Fibroblast of lung (primary cell): ENCODE results near the gene WDR37.

Experiments used
- CTCF ChIP-seq, 2 donors: IDR thresholded peaks in 1 of 2; conservative IDR thresholded peaks in 1 of 2; 1 replicate in 1 of 2; 2 replicates in 1 of 2; pipeline ENCODE4 v1.5.1; 2011 to 2012; ENCODE audit warnings: low read length in 2 of 2, control low read depth in 1 of 2, inconsistent platforms in 1 of 2, low read depth in 1 of 2, mild to moderate bottlenecking in 1 of 2
- EZH2 ChIP-seq: IDR thresholded peaks from 2 replicates; pipeline ENCODE4 v1.5.1; 2012; ENCODE audit warnings: low read length, control low read depth, mild to moderate bottlenecking; ENCODE audit errors: missing control alignments

DNA sequence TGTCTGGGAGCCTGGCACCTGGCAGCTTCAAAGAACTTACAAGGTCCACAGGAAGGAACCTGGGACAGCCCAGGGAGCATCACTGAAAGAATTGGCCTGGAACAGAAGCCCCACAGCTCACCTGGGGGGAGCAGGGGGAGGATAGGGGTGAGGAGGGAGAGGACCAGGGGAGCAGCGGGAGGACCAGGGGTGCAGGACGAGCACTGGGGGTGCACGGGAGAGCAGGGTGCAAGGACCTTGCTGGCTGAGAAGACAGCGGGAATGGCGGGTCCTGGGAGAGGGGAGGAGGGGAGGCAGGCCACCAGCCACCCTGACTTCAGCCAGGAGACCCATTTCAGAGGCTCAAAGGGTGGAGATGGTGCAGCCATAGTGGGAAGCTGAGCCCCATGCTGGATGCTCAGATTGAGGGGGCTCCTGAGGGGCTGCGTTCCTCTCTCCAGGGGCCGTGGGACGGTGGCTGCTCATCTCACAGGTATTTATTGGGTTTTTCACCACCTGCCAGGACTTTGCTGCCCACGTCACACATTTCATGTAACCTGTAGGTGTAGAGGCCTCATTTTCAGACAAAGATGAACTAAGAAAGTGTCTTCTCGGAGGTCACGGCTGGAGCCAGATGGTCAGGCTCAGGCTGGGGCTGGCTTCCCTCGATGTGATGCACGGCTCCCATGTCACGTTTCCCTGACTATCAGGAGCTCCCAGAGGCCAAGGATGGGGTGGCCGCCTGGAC is 110.1 kb downstream of the WDR37 start:
- TF ChIP-seq CTCF (conservative IDR thresholded peaks at IDR 0.05 in 1 of 2, IDR thresholded peaks at IDR 0.05 in 1 of 2; ENCODE audit: low read depth in 1 of 2, low read length in 2 of 2) (no peak), EZH2 (no peak)
